T-helper 17 cell (primary cell): ENCODE results near the gene OR2T3. TPM values are rescaled to one million over a fixed set of nuclear protein-coding genes. Genes with fewer than 3 reads are reported as not detected.
A peak's percentile ranks its signal among the peaks of the same experiment; 100 is the strongest.
"Not testable (repeated sequence)": the region's sequence is repeated elsewhere in the genome, so short reads cannot be mapped to it uniquely, and the experiment has no call there.

Source experiments
- ATAC-seq: fragments of 150-1000 bp; cut with Tn5 transposase; 2 replicates; pipeline ENCODE4 v1.10.0; 2021; ENCODE audit warnings: mild to moderate bottlenecking, moderate library complexity
- DNase-seq, 3 donors: peaks; one replicate each; pipeline versions ENCODE4 v3.0.0 to v3.0.0-alpha.2; 2020 to 2021
- H3K9me3 ChIP-seq: one replicate; pipeline ENCODE4 v1.7.0; 2013; ENCODE audit warnings: low read length, mild to moderate bottlenecking; ENCODE audit not compliant: control insufficient read depth, poor library complexity, severe bottlenecking
- H3K27ac Mint-ChIP-seq: one replicate; pipeline ENCODE4 v1.8.0; 2022; ENCODE audit warnings: mild to moderate bottlenecking, moderate library complexity, mixed read lengths
- H3K27me3 Mint-ChIP-seq: one replicate; pipeline ENCODE4 v1.8.0; 2022; ENCODE audit warnings: mixed read lengths
- H3K36me3 Mint-ChIP-seq: one replicate; pipeline ENCODE4 v1.8.0; 2022; ENCODE audit warnings: low read depth, mixed read lengths
- H3K4me1 Mint-ChIP-seq: one replicate; pipeline ENCODE4 v1.8.0; 2022; ENCODE audit warnings: mild to moderate bottlenecking, mixed read lengths
- H3K4me3 Mint-ChIP-seq: one replicate; pipeline ENCODE4 v1.8.0; 2022; ENCODE audit warnings: mild to moderate bottlenecking, moderate library complexity, mixed read lengths
- total RNA-seq, 4 donors: library from RNA in 2 of 4; stranded (reverse) in 2 of 4; gene quantifications; one replicate each; pipeline ENCODE4 v1.2.3 and lab custom pipeline; 2022 to 2026

The OR2T3 gene, protein sequence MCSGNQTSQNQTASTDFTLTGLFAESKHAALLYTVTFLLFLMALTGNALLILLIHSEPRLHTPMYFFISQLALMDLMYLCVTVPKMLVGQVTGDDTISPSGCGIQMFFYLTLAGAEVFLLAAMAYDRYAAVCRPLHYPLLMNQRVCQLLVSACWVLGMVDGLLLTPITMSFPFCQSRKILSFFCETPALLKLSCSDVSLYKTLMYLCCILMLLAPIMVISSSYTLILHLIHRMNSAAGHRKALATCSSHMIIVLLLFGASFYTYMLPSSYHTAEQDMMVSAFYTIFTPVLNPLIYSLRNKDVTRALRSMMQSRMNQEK
- not detected for total RNA-seq
- 0 reads per million in 2 donors for total RNA-seq (lab: John Stamatoyannopoulos, UW)

DNA sequence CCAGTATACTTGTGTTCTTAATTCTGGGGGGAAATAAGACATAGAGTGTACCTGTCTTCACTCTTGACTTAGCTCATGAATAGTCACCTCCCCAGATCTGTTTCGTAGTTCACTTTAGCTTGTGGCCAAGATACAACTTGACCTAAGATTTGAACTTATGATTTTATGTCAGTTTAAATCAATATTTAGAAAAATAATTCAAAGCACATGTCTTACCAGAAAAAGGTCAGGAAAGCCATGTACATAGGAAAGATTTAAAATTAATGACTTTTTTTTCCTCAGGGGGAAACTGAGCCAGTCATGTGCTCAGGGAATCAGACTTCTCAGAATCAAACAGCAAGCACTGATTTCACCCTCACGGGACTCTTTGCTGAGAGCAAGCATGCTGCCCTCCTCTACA is at the start of gene OR2T3:
Gene OR2T3 (plus strand): TSS at position 301 of the 400 bp plus-strand sequence. CDS start 0 bp downstream, at position 301.
- H3K4me1 Mint-ChIP-seq, H3K27me3 Mint-ChIP-seq, DNase-seq, H3K36me3 Mint-ChIP-seq, H3K9me3 ChIP-seq, ATAC-seq, H3K4me3 Mint-ChIP-seq, H3K27ac Mint-ChIP-seq: not testable (repeated sequence)

DNA sequence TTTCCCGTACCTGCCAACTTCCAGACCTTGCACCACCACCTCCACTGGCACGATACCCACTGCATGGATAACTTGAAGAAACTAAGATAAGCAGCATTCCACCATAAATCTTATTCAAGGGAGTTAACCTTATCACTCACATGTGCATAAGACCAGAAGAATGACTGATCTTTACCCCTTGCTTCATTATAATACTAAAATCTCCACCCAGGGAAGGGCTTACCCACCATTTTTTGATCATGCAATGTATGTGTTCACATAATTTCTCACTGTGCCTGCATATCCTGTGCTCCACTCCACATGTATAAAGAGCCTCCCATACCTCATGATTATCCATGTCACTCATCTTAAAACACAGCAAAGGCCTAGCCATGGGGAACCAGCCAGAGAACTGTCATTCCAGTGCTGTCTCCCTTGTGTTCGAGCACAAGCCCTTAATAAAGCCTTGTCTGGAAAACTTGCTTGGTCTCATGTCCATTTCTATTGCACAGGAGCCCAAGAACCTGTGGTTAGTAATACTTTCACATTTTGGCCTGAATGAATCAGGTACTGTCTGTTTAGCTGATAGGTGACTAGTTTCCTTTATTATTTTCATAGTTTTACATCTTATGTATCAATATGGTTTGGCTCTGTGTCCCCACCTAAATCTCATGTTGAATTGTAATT is 45.5 kb upstream of the OR2T3 start:
- not testable (repeated sequence) for H3K4me1 Mint-ChIP-seq, H3K27ac Mint-ChIP-seq, H3K36me3 Mint-ChIP-seq, H3K9me3 ChIP-seq, ATAC-seq, DNase-seq, H3K27me3 Mint-ChIP-seq, H3K4me3 Mint-ChIP-seq

DNA sequence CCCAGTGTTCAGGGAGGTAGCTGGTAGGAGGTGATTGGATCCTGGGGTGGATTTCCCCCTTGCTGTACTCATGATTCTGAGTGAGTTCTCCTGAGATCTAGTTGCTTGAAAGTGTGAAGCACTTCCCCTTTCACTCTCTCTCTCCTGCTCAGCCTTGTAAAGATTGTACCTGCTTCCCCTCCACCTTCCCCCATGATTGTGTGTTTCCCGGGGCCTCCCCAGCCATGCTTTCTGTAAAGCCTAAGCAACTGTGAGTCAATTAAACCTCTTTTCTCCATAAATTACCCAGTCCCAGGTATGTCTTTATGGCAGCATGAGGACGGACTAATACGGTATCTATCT is 45.0 kb upstream of the OR2T3 start:
- peak; percentile 53 for ATAC-seq
- H3K36me3 Mint-ChIP-seq, H3K27me3 Mint-ChIP-seq, H3K4me1 Mint-ChIP-seq, H3K4me3 Mint-ChIP-seq, DNase-seq, H3K9me3 ChIP-seq, H3K27ac Mint-ChIP-seq: not testable (repeated sequence)

DNA sequence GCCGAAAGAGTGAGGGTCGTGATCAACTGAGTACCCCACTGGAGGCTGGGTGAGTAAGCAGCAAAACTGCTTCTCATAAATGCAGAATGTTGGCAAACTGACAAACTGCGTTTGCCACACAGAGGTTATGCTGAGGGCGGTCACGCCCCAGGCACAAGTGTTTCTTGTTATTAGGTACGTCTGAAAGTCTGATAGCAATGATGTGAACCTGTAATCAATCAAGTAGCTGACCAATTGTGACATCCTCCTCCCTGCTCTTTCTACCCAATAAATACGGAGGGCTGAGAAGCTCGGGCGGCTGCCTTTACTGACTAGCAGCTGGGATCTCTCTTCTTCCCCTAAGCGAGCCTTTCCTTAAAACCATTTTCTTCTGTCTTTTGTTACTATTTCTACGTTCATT is 41.5 kb upstream of the OR2T3 start:
- H3K9me3 ChIP-seq, H3K4me3 Mint-ChIP-seq, H3K27ac Mint-ChIP-seq, DNase-seq, H3K27me3 Mint-ChIP-seq, ATAC-seq, H3K4me1 Mint-ChIP-seq, H3K36me3 Mint-ChIP-seq: not testable (repeated sequence)

DNA sequence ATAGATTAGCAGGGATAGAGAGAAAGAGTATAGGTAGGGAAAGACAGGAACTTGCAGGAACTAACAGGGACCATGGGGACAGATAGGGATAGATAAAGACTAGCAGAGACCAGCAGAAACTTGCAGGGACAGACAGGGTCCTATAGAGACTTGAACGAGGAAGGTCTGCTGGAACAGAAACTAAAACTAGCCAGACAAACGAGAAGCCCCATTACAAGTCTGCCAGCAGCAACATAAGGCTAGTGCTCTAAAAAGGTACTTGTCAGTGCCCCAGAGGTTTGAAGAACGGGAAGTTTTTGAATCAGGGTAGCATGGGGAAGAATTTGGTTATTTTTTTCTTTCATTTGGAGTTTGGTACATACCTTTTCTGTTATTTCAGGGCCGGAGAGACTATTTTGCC is 41.0 kb upstream of the OR2T3 start:
- H3K4me1 Mint-ChIP-seq, ATAC-seq, H3K9me3 ChIP-seq, H3K36me3 Mint-ChIP-seq, H3K27ac Mint-ChIP-seq, H3K4me3 Mint-ChIP-seq, H3K27me3 Mint-ChIP-seq, DNase-seq: not testable (repeated sequence)

DNA sequence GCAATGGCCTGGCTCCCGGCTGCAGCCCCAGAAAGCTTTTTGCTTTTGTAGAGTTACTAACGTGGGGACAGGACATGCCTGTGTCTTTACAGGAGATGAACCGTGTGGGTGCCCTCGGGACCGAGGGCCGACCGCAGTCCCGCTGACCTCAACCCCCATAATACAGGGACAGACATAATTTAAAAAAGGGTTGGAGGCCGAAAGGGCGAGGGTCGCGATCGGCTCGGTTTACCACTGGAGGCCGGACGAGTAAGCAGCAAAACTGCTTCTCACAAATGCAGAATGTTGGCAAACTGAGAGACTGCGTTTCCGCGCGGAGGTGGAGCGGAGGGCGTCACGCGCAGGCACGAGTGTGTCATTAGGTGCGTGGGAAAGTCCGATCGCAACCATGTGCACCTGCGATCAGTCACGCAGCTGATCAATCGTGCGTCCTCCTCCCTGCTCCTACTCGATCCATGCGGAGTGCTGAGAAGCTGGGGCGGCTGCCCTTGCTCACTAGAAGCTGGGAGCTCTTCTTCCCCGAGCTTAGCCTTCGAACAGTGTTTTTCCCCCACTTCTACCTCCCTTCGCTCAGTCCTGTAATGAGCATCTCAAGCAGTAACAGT is 39.2 kb upstream of the OR2T3 start:
- not testable (repeated sequence) for H3K9me3 ChIP-seq, H3K4me1 Mint-ChIP-seq, H3K27ac Mint-ChIP-seq, H3K4me3 Mint-ChIP-seq, H3K36me3 Mint-ChIP-seq, H3K27me3 Mint-ChIP-seq, ATAC-seq, DNase-seq

DNA sequence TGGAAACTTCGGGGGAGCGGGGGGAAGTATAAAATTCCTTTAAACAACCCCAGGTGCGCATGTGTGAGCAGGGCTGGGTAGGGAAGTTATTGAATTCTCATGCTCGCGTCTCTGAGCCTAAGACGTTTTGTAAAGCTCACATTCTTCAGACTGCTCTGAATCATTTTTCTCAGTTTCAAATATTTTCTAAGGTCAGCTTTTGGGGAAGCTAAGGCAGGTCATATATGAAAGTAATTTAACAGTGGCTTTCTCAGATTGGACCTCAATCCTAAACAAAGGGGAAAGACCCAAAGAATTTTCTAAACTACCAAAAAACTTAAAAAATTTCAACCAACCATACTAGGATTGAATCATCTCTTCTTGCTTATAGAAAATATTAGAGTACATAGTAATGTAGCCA is 38.2 kb upstream of the OR2T3 start:
- H3K4me3 Mint-ChIP-seq, ATAC-seq, H3K4me1 Mint-ChIP-seq, DNase-seq, H3K27ac Mint-ChIP-seq, H3K9me3 ChIP-seq, H3K36me3 Mint-ChIP-seq, H3K27me3 Mint-ChIP-seq: not testable (repeated sequence)

DNA sequence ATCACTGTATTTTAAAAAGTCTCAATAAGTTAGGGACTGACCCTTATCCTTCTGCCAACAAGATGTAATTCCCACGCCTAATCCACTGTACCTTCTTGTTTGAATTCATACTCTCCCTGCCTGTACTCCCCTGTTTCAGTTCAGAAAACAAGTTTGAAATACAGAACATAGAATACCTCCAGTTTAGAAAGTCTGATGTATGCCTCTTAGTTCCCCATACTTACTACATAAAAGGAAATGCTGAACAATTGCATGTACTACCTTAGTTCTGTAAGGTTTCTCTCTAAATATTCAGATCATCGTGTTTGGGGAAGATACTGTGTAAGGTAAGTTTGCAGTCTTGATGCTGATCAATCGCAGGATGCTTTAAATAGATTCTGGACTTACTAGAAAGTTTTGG is 36.8 kb upstream of the OR2T3 start:
- not testable (repeated sequence) for H3K9me3 ChIP-seq, H3K4me3 Mint-ChIP-seq, H3K27me3 Mint-ChIP-seq, DNase-seq, ATAC-seq, H3K27ac Mint-ChIP-seq, H3K4me1 Mint-ChIP-seq, H3K36me3 Mint-ChIP-seq

DNA sequence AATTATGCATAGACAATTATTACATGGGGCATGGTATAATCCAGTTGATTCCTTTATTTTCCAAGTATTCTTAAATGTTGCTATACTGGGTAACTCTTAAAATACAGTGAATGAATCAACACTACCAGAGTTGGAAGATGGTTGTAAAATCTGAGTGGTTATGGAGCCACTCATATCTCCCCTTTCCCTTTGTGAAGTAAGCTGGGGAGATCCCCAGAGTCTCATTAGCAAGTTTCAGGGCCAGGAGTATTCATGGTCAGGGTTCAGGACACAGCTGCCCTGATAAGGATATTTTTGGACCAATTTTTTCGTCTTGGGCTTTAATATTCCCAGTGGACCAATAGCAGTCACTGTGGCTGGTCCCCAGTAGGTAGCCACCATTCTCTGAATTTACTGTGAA is 34.5 kb upstream of the OR2T3 start:
- H3K9me3 ChIP-seq, H3K4me1 Mint-ChIP-seq, H3K36me3 Mint-ChIP-seq, DNase-seq, H3K27ac Mint-ChIP-seq, H3K4me3 Mint-ChIP-seq, ATAC-seq, H3K27me3 Mint-ChIP-seq: not testable (repeated sequence)

DNA sequence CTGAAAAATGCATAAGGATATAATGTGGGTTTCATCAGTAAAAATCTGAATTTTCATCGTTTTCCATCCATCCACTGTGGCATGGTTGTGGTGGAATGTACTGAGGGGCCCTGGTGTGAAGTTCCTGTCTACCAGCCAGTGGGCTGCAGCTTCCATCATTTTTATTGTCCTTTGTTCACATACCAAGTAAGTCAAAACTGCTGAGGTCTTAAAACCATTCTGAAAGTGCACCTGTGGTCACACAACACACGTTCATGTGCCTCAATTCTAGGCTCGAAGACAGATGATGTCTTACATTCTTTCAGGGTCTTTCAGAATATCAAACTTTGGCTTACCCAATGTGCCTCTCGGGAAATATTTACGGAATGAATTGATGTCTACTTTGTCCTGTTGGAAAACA is 33.9 kb upstream of the OR2T3 start:
- H3K27ac Mint-ChIP-seq, H3K4me3 Mint-ChIP-seq, ATAC-seq, H3K9me3 ChIP-seq, H3K4me1 Mint-ChIP-seq, H3K27me3 Mint-ChIP-seq, DNase-seq, H3K36me3 Mint-ChIP-seq: not testable (repeated sequence)

DNA sequence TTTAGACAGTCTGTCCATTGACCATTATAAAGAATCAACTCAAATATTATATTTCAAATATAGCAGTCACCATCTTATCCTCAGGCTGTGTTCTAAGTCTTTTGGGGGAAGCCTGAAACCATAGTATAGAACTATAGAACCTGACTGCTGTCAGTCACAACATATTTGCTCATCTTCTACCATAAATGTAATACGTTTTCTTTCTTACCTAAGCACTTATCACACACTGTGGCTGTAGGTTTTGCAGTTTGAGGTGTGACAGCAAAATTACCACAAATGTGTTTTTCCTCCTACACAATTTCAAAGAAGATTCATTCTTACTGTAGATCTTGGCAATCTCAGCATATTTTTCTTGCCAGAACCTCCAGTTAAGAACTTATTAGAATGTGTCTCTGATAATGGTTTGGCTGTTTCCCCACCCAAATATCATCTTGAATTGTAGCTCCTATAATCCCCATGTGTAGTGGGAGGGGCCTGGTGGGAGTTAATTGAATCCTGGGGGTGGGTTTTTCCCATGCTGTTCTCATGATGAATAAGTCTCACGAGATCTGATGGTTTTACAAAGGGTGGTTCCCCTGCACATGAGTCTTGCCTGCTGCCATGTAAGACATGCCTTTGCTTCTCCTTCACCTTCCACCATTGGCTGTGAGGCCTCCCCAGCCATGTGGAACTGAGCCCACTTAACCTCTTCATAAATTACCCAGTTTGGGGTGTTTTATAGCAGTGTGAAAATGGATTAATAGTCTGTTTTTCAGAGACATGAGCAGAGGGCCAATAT is 30.5 kb upstream of the OR2T3 start:
- not testable (repeated sequence) for DNase-seq, H3K27ac Mint-ChIP-seq, H3K9me3 ChIP-seq, H3K4me1 Mint-ChIP-seq, ATAC-seq, H3K4me3 Mint-ChIP-seq, H3K27me3 Mint-ChIP-seq, H3K36me3 Mint-ChIP-seq

DNA sequence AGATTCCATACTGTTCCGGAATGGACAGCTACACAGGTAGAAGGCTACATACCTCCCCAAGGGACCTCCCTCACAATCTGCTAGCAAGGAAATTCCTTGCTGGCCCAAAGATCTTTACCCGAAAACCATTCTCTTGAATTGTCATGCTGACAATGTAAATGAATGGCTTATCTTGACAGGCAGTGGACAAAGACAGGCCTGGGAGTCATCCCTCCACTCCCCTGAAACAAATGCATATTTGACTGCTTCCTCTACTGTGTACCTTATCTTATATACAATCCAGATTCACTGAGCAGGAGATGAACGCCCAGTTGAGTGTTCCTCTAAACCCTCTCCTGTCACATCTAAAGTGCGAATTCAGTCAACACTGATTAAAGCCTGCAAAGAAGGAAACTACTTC is 28.5 kb upstream of the OR2T3 start:
- H3K36me3 Mint-ChIP-seq, H3K27me3 Mint-ChIP-seq, DNase-seq, H3K4me1 Mint-ChIP-seq, H3K4me3 Mint-ChIP-seq, H3K27ac Mint-ChIP-seq, H3K9me3 ChIP-seq, ATAC-seq: not testable (repeated sequence)

DNA sequence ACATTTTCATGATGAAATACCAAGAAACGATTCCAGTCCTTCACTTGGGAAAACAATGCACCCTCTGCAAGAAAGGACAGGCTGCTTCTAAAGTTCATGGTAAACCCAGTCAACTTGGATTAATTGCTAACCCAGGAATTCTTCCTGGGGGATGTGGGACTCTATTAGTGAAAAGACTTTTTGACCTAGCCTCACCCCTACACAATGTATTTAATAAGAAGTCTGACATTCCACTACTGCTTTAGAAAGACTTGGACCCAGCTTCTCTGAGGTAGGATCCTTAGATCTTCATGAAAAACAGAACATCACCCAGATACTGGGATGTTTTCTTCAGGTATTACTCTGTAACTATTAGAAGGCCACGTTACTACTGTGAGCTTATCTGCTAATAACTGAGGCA is 27.8 kb upstream of the OR2T3 start, which contains the start of gene OR2T2:
Gene OR2T2 (plus strand): TSS at position 239 of the 400 bp plus-strand sequence. CDS start 7,161 bp downstream, outside the sequence.
- not testable (repeated sequence) for ATAC-seq, H3K4me1 Mint-ChIP-seq, H3K27ac Mint-ChIP-seq, H3K36me3 Mint-ChIP-seq, H3K27me3 Mint-ChIP-seq, DNase-seq, H3K9me3 ChIP-seq, H3K4me3 Mint-ChIP-seq
